Mesendoderm (in vitro differentiated cells): Measurements from ENCODE around the gene AVPR2.

Experiments used
- DNase-seq: peaks from one replicate; pipeline ENCODE4 v3.0.0; 2013
- H2AK5ac ChIP-seq: 2 replicates; pipeline ENCODE4 v1.6.1; 2013; ENCODE audit warnings: low read length, inconsistent platforms
- H2BK120ac ChIP-seq: 2 replicates; pipeline ENCODE4 v1.6.1; 2013; ENCODE audit warnings: low read depth, mild to moderate bottlenecking, low read length, moderate library complexity, mixed read lengths
- H2BK15ac ChIP-seq: replicated peaks from 2 replicates; pipeline ENCODE4 v1.6.1; 2013; ENCODE audit warnings: low read depth, mild to moderate bottlenecking, moderate library complexity
- H2BK5ac ChIP-seq: 2 replicates; pipeline ENCODE4 v1.6.1; 2013; ENCODE audit warnings: low read length, inconsistent platforms
- H3K18ac ChIP-seq: 2 replicates; pipeline ENCODE4 v1.6.1; 2013; ENCODE audit warnings: mild to moderate bottlenecking, low read length, mixed read lengths
- H3K23ac ChIP-seq: one replicate; pipeline ENCODE4 v1.6.1; 2013; ENCODE audit warnings: low read length
- H3K27ac ChIP-seq: 2 replicates; pipeline ENCODE4 v1.5.1; 2013; ENCODE audit warnings: low read depth, mild to moderate bottlenecking, inconsistent platforms, low read length, moderate library complexity
- H3K27me3 ChIP-seq: 2 replicates; pipeline ENCODE4 v1.6.1; 2013; ENCODE audit warnings: low read length, control low read depth, mild to moderate bottlenecking, inconsistent platforms; ENCODE audit not compliant: insufficient read depth, poor library complexity
- H3K36me3 ChIP-seq: 2 replicates; pipeline ENCODE4 v1.6.1; 2013; ENCODE audit warnings: low read length, inconsistent platforms; ENCODE audit not compliant: control insufficient read depth, insufficient read depth
- H3K4ac ChIP-seq: one replicate; pipeline ENCODE4 v1.6.1; 2013; ENCODE audit warnings: low read depth, mild to moderate bottlenecking, low read length, moderate library complexity
- H3K4me1 ChIP-seq: 2 replicates; pipeline ENCODE4 v1.6.1; 2013; ENCODE audit warnings: low read depth, low read length, inconsistent platforms; ENCODE audit not compliant: control insufficient read depth
- H3K4me2 ChIP-seq: 2 replicates; pipeline ENCODE4 v1.6.1; 2013; ENCODE audit warnings: low read length
- H3K4me3 ChIP-seq: 2 replicates; pipeline ENCODE4 v1.5.1; 2013; ENCODE audit warnings: mild to moderate bottlenecking, low read length
- H3K56ac ChIP-seq: one replicate; pipeline ENCODE4 v1.6.1; 2013; ENCODE audit warnings: low read length
- H3K79me1 ChIP-seq: 2 replicates; pipeline ENCODE4 v1.6.1; 2013; ENCODE audit warnings: low read length, inconsistent platforms
- H3K79me2 ChIP-seq: 2 replicates; pipeline ENCODE4 v1.6.1; 2013; ENCODE audit warnings: mild to moderate bottlenecking, low read length; ENCODE audit not compliant: control insufficient read depth, insufficient read depth
- H3K9ac ChIP-seq: 2 replicates; pipeline ENCODE4 v1.6.1; 2013; ENCODE audit warnings: low read length, inconsistent platforms
- H4K5ac ChIP-seq: one replicate; pipeline ENCODE4 v1.6.1; 2013; ENCODE audit warnings: low read length
- H4K8ac ChIP-seq: one replicate; pipeline ENCODE4 v1.6.1; 2013; ENCODE audit warnings: low read depth, mild to moderate bottlenecking, control low read depth, low read length, moderate library complexity
- WGBS: extraction: QIAGEN DNeasy Blood & Tissue Kit; methylation state at CpG from one replicate; pipeline ENCODE4 v1.1.7; 2013; ENCODE audit warnings: low lambda C conversion rate, missing lambda C conversion rate; ENCODE audit not compliant: insufficient coverage; ENCODE audit errors: extremely low coverage; 5-methylcytosine and 5-hydroxymethylcytosine counted together

Gene AVPR2

GRCh38 chrX:153865685-153866084 lies 38.8 kb upstream of the AVPR2 start:
- WGBS, result no CpG with 5 or more reads among the region's 9 CpGs
- Histone ChIP-seq H4K8ac (no peak overlapping the region), H3K4ac (no peak overlapping the region), H2AK5ac (no peak overlapping the region), H2BK120ac (no peak overlapping the region), H2BK15ac (no peak overlapping the region), H2BK5ac (no peak overlapping the region), H3K9ac (no peak overlapping the region), H3K27ac (no peak overlapping the region), H3K36me3 (peaks cover 1% of the 10 kb centered on the region), H3K56ac (no peak overlapping the region), H3K4me3 (no peak overlapping the region), H3K4me1 (no peaks in the 10 kb centered on the region), H3K23ac (no peak overlapping the region), H3K79me2 (no peaks in the 10 kb centered on the region), H3K79me1 (no peaks in the 10 kb centered on the region), H3K27me3 (no peaks in the 10 kb centered on the region), H4K5ac (no peak overlapping the region), H3K4me2 (no peak overlapping the region), H3K18ac (no peak overlapping the region)
- DNase-seq, result no peak

- WGBS, result no CpG with 5 or more reads among the region's 22 CpGs
- H2BK120ac ChIP-seq, result no peak overlapping the region
Measured at GRCh38 chrX:153866302-153867019, 38.0 kb upstream of the AVPR2 start.

GRCh38 chrX:153867139-153867538 lies 37.3 kb upstream of the AVPR2 start:
- no peaks in the 10 kb centered on the region for H3K79me1 ChIP-seq
- no peak overlapping the region for H3K23ac ChIP-seq
- no peak overlapping the region for H2BK15ac ChIP-seq
- peaks cover 1% of the 10 kb centered on the region for H3K36me3 ChIP-seq
- no peak overlapping the region for H3K9ac ChIP-seq
- no peak overlapping the region for H3K56ac ChIP-seq
- WGBS, result no CpG with 5 or more reads among the region's 9 CpGs
- H4K5ac ChIP-seq, result no peak overlapping the region
- no peak overlapping the region for H3K27ac ChIP-seq
- H3K18ac ChIP-seq, result no peak overlapping the region
- H4K8ac ChIP-seq, result no peak overlapping the region
- no peak overlapping the region for H2AK5ac ChIP-seq
- no peak for DNase-seq
- no peak overlapping the region for H3K4me3 ChIP-seq
- no peaks in the 10 kb centered on the region for H3K27me3 ChIP-seq
- H3K4ac ChIP-seq, result no peak overlapping the region
- H3K4me2 ChIP-seq, result no peak overlapping the region
- no peaks in the 10 kb centered on the region for H3K79me2 ChIP-seq
- no peak overlapping the region for H2BK5ac ChIP-seq
- H3K4me1 ChIP-seq, result no peaks in the 10 kb centered on the region
- no peak overlapping the region for H2BK120ac ChIP-seq

More at GRCh38 chrX:153866302-153867019, 38.0 kb upstream of the AVPR2 start:
- Histone ChIP-seq H3K79me2 (no peaks in the 10 kb centered on the region), H3K79me1 (no peaks in the 10 kb centered on the region), H4K5ac (no peak overlapping the region), H2BK15ac (no peak overlapping the region), H3K36me3 (peaks cover 1% of the 10 kb centered on the region), H3K18ac (no peak overlapping the region), H3K4me3 (no peak overlapping the region), H3K4ac (no peak overlapping the region), H2AK5ac (no peak overlapping the region), H2BK5ac (no peak overlapping the region), H3K27ac (no peak overlapping the region), H3K9ac (no peak overlapping the region), H3K23ac (no peak overlapping the region), H3K4me1 (no peaks in the 10 kb centered on the region), H3K4me2 (no peak overlapping the region), H3K56ac (no peak overlapping the region), H4K8ac (no peak overlapping the region), H3K27me3 (no peaks in the 10 kb centered on the region)
- DNase-seq, result no peak

GRCh38 chrX:153867671-153868070 lies 36.8 kb upstream of the AVPR2 start:
- Histone ChIP-seq H2BK120ac (no peak overlapping the region), H3K4ac (no peak overlapping the region), H3K9ac (no peak overlapping the region), H2AK5ac (no peak overlapping the region), H3K18ac (no peak overlapping the region), H2BK15ac (no peak overlapping the region), H3K4me3 (no peak overlapping the region), H3K27ac (no peak overlapping the region), H4K5ac (no peak overlapping the region), H3K4me1 (no peaks in the 10 kb centered on the region), H3K36me3 (peaks cover 1% of the 10 kb centered on the region), H3K27me3 (no peaks in the 10 kb centered on the region), H3K23ac (no peak overlapping the region), H3K79me1 (no peaks in the 10 kb centered on the region), H2BK5ac (no peak overlapping the region), H3K56ac (no peak overlapping the region), H4K8ac (no peak overlapping the region), H3K79me2 (no peaks in the 10 kb centered on the region), H3K4me2 (no peak overlapping the region)
- DNase-seq, result no peak
- WGBS, result no CpG with 5 or more reads among the region's 13 CpGs

- Histone ChIP-seq H3K4me3 (no peak overlapping the region), H2AK5ac (no peak overlapping the region), H3K56ac (no peak overlapping the region), H3K9ac (no peak overlapping the region), H3K27me3 (no peaks in the 10 kb centered on the region), H3K79me1 (no peaks in the 10 kb centered on the region), H2BK120ac (no peak overlapping the region), H3K36me3 (peaks cover 1% of the 10 kb centered on the region), H3K4me1 (no peaks in the 10 kb centered on the region), H3K18ac (no peak overlapping the region), H3K4me2 (no peak overlapping the region), H2BK15ac (no peak overlapping the region), H3K79me2 (no peaks in the 10 kb centered on the region), H2BK5ac (no peak overlapping the region), H3K23ac (no peak overlapping the region), H4K8ac (no peak overlapping the region), H3K4ac (no peak overlapping the region), H3K27ac (no peak overlapping the region), H4K5ac (no peak overlapping the region)
- no peak for DNase-seq
- no CpG with 5 or more reads among the region's 26 CpGs for WGBS
Measured at GRCh38 chrX:153868576-153869472, 35.6 kb upstream of the AVPR2 start.
